Progenitor cell of endocrine pancreas (in vitro differentiated cells): ENCODE results near the gene CHPF2. TPM values are rescaled to one million over a fixed set of nuclear protein-coding genes. Genes with fewer than 3 reads are reported as not detected.

ENCODE experiments used
- DNase-seq: peaks from one replicate; pipeline ENCODE4 v3.0.0; 2021; ENCODE audit warnings: low spot score; ENCODE audit not compliant: unreplicated experiment
- H3K27ac Mint-ChIP-seq: 2 replicates; pipeline ENCODE4 v1.8.0; 2021; ENCODE audit warnings: mild to moderate bottlenecking, moderate library complexity, mixed read lengths
- H3K27me3 Mint-ChIP-seq: 2 replicates; pipeline ENCODE4 v1.8.0; 2021; ENCODE audit warnings: mixed read lengths
- H3K36me3 Mint-ChIP-seq: 2 replicates; pipeline ENCODE4 v1.8.0; 2022; ENCODE audit warnings: mixed read lengths; ENCODE audit not compliant: insufficient read depth
- H3K4me1 Mint-ChIP-seq: 2 replicates; pipeline ENCODE4 v1.8.0; 2021; ENCODE audit warnings: low read depth, mixed read lengths
- H3K4me3 Mint-ChIP-seq: 2 replicates; pipeline ENCODE4 v1.8.0; 2021; ENCODE audit warnings: low read depth, mild to moderate bottlenecking, moderate library complexity, mixed read lengths
- H3K9me3 Mint-ChIP-seq: 2 replicates; pipeline ENCODE4 v1.8.0; 2021; ENCODE audit warnings: low read depth, mixed read lengths
- CTCF ChIP-seq: fragments of 200-600 bp; sonication (generic); IDR thresholded peaks from one replicate; pipeline ENCODE4 v1.5.0; 2021; ENCODE audit warnings: antibody characterized with exemption, mild to moderate bottlenecking; ENCODE audit not compliant: unreplicated experiment
- total RNA-seq: library from RNA; stranded (reverse); gene quantifications from 2 replicates; pipeline ENCODE4 v1.2.1, GENCODE V29; 2021

CHPF2 gene
- total RNA-seq, 1 donor from 2014 or later, result 42.2 TPM

GRCh38 chr7:151239837-151240459, 7.7 kb downstream of the CHPF2 start:
- no peak overlapping the region for H3K27ac Mint-ChIP-seq
- DNase-seq, result no peak
- peaks cover 4% of the 10 kb centered on the region for H3K36me3 Mint-ChIP-seq
- no peak overlapping the region for H3K4me3 Mint-ChIP-seq
- TF ChIP-seq CTCF, result no peak
- no peaks in the 10 kb centered on the region for H3K9me3 Mint-ChIP-seq
- H3K27me3 Mint-ChIP-seq, result peaks cover 2% of the 10 kb centered on the region
- no peaks in the 10 kb centered on the region for H3K4me1 Mint-ChIP-seq

- peaks cover 4% of the 10 kb centered on the region for H3K36me3 Mint-ChIP-seq
- H3K27me3 Mint-ChIP-seq, result peaks cover 2% of the 10 kb centered on the region
- no peak for TF ChIP-seq CTCF
- no peaks in the 10 kb centered on the region for H3K9me3 Mint-ChIP-seq
- DNase-seq, result no peak
- no peaks in the 10 kb centered on the region for H3K4me1 Mint-ChIP-seq
- H3K27ac Mint-ChIP-seq, result no peak overlapping the region
- no peak overlapping the region for H3K4me3 Mint-ChIP-seq
Observed at GRCh38 chr7:151240536-151240935, 8.3 kb downstream of the CHPF2 start.

- Mint-ChIP-seq H3K27me3 (peaks cover 4% of the 10 kb centered on the region), H3K27ac (no peak overlapping the region), H3K9me3 (no peaks in the 10 kb centered on the region), H3K4me3 (no peak overlapping the region), H3K36me3 (peaks cover 4% of the 10 kb centered on the region), H3K4me1 (no peaks in the 10 kb centered on the region)
- TF ChIP-seq CTCF, result no peak
- no peak for DNase-seq
Observed at GRCh38 chr7:151240942-151241754, 8.9 kb downstream of the CHPF2 start.

GRCh38 chr7:151241755-151242096, 9.4 kb downstream of the CHPF2 start:
- Mint-ChIP-seq H3K27ac (no peak overlapping the region), H3K36me3 (peaks cover 4% of the 10 kb centered on the region)

More at GRCh38 chr7:151241755-151242096, 9.4 kb downstream of the CHPF2 start:
- TF ChIP-seq CTCF, result no peak
- H3K9me3 Mint-ChIP-seq, result no peaks in the 10 kb centered on the region
- DNase-seq, result no peak
- H3K4me1 Mint-ChIP-seq, result no peaks in the 10 kb centered on the region
- peaks cover 9% of the 10 kb centered on the region for H3K27me3 Mint-ChIP-seq
- H3K4me3 Mint-ChIP-seq, result no peak overlapping the region
